HEK293 (cell line): ENCODE results near the gene SPATA24.
A peak's percentile ranks its signal among the peaks of the same experiment; 100 is the strongest.

Experiments used
- CTCF ChIA-PET: fragments of 350-600 bp; formaldehyde crosslinking; extraction: SDS; loops from one replicate; lab custom pipeline; 2021; ENCODE audit warnings: antibody characterized with exemption; lab: Yijun Ruan, JAX
- POLR2A ChIA-PET: fragments of 300-600 bp; formaldehyde crosslinking; extraction: SDS; loops from one replicate; lab custom pipeline; 2020; ENCODE audit warnings: antibody characterized with exemption, inconsistent platforms; lab: Yijun Ruan, JAX
- H3K27ac ChIP-seq: fragments of 200-500 bp; sonication (Bioruptor generic); 2 replicates; pipeline ENCODE4 v1.5.1; 2014; ENCODE audit warnings: low read depth, low read length, control low read depth, inconsistent platforms; ENCODE audit errors: extremely low read depth
- H3K36me3 ChIP-seq, 2 experiments: fragments of 200-500 bp in 1 of 2; sonication (Bioruptor generic) in 1 of 2; 1 replicate in 1 of 2; 2 replicates in 1 of 2; pipeline ENCODE4 v1.5.1; 2014 to 2017; ENCODE audit warnings: inconsistent platforms in 2 of 2, low read length in 2 of 2; ENCODE audit not compliant: control insufficient read depth in 2 of 2, insufficient read depth in 1 of 2
- H3K4me1 ChIP-seq: fragments of 200-500 bp; sonication (Bioruptor generic); 2 replicates; pipeline ENCODE4 v1.5.1; 2014; ENCODE audit warnings: mild to moderate bottlenecking, low read length, inconsistent platforms; ENCODE audit not compliant: control insufficient read depth, insufficient read depth
- H3K4me3 ChIP-seq: 2 replicates; pipeline ENCODE4 v1.5.1; 2011; ENCODE audit warnings: low read depth, mild to moderate bottlenecking, control low read depth, low read length, moderate library complexity
- H3K9me3 ChIP-seq: fragments of 200-500 bp; sonication (Bioruptor generic); 2 replicates; pipeline ENCODE4 v1.5.1; 2014; ENCODE audit warnings: low read depth, low read length, inconsistent platforms; ENCODE audit not compliant: control insufficient read depth, insufficient read depth
- ATF2 ChIP-seq: fragments of 450-650 bp; formaldehyde crosslinking; IDR thresholded peaks from 2 replicates; pipeline ENCODE4 v1.5.1; 2016; ENCODE audit warnings: missing biosample characterization, missing genetic modification characterization, low read depth
- KLF17 ChIP-seq: fragments of 450-650 bp; formaldehyde crosslinking; IDR thresholded peaks from 2 replicates; pipeline ENCODE4 v1.5.1; 2016; ENCODE audit warnings: missing biosample characterization, missing genetic modification characterization
- MEIS1 ChIP-seq: sonication (generic); formaldehyde crosslinking; IDR thresholded peaks from 2 replicates; pipeline ENCODE4 v1.8.1; 2022; ENCODE audit warnings: missing genetic modification reagents, mild to moderate bottlenecking, borderline replicate concordance
- SCRT1 ChIP-seq: fragments of 450-650 bp; formaldehyde crosslinking; IDR thresholded peaks from 2 replicates; pipeline ENCODE4 v1.5.1; 2016; ENCODE audit warnings: missing biosample characterization, missing genetic modification characterization, borderline replicate concordance
- SCRT2 ChIP-seq: fragments of 450-650 bp; formaldehyde crosslinking; IDR thresholded peaks from 2 replicates; pipeline ENCODE4 v1.5.1; 2016; ENCODE audit warnings: missing biosample characterization, missing genetic modification characterization
- ZBTB1 ChIP-seq: fragments of 450-650 bp; formaldehyde crosslinking; IDR thresholded peaks from 2 replicates; pipeline ENCODE4 v1.5.1; 2016; ENCODE audit warnings: missing biosample characterization, missing genetic modification characterization
- ZBTB11 ChIP-seq: fragments of 450-650 bp; formaldehyde crosslinking; conservative IDR thresholded peaks from 2 replicates; pipeline ENCODE4 v1.5.1; 2016; ENCODE audit warnings: low read depth, missing biosample characterization, missing genetic modification characterization
- ZEB2 ChIP-seq: fragments of 450-650 bp; formaldehyde crosslinking; IDR thresholded peaks from 2 replicates; pipeline ENCODE4 v1.5.1; 2016; ENCODE audit warnings: missing biosample characterization, missing genetic modification characterization
- ZFP3 ChIP-seq: fragments of 450-650 bp; formaldehyde crosslinking; IDR thresholded peaks from 2 replicates; pipeline ENCODE4 v1.5.1; 2016; ENCODE audit warnings: low read depth, missing biosample characterization, missing genetic modification characterization
- ZNF132 ChIP-seq: fragments of 450-650 bp; formaldehyde crosslinking; IDR thresholded peaks from 2 replicates; pipeline ENCODE4 v1.5.1; 2017; ENCODE audit warnings: missing biosample characterization, missing genetic modification characterization, borderline replicate concordance
- ZNF140 ChIP-seq: fragments of 450-650 bp; formaldehyde crosslinking; IDR thresholded peaks from 2 replicates; pipeline ENCODE4 v1.5.1; 2016; ENCODE audit warnings: missing biosample characterization, missing genetic modification characterization
- ZNF169 ChIP-seq: fragments of 450-650 bp; formaldehyde crosslinking; IDR thresholded peaks from 2 replicates; pipeline ENCODE4 v1.5.1; 2016; ENCODE audit warnings: missing biosample characterization, missing genetic modification characterization
- ZNF366 ChIP-seq: fragments of 450-650 bp; formaldehyde crosslinking; conservative IDR thresholded peaks from 2 replicates; pipeline ENCODE4 v1.5.1; 2016; ENCODE audit warnings: missing biosample characterization, missing genetic modification characterization
- ZNF449 ChIP-seq: fragments of 450-650 bp; formaldehyde crosslinking; IDR thresholded peaks from 2 replicates; pipeline ENCODE4 v1.5.1; 2017; ENCODE audit warnings: missing biosample characterization, mild to moderate bottlenecking, missing genetic modification characterization, moderate library complexity
- ZNF548 ChIP-seq: fragments of 450-650 bp; formaldehyde crosslinking; IDR thresholded peaks from 2 replicates; pipeline ENCODE4 v1.5.1; 2016; ENCODE audit warnings: missing biosample characterization, missing genetic modification characterization
- ZNF555 ChIP-seq: fragments of 450-650 bp; formaldehyde crosslinking; conservative IDR thresholded peaks from 2 replicates; pipeline ENCODE4 v1.5.1; 2017; ENCODE audit warnings: missing biosample characterization, mild to moderate bottlenecking, missing genetic modification characterization, inconsistent platforms
- ZNF585B ChIP-seq: fragments of 450-650 bp; formaldehyde crosslinking; IDR thresholded peaks from 2 replicates; pipeline ENCODE4 v1.5.1; 2016; ENCODE audit warnings: missing biosample characterization, missing genetic modification characterization

Gene SPATA24

GRCh38 chr5:139379626-139380449 lies 24.1 kb downstream of the SPATA24 start:
- Histone ChIP-seq H3K4me3 (no peak overlapping the region), H3K27ac (no peak overlapping the region), H3K4me1 (no peaks in the 10 kb centered on the region), H3K9me3 (no peaks in the 10 kb centered on the region), H3K36me3 (no peaks in the 10 kb centered on the region; a peak in 1 of 3 replicates)
- 0 out of 2 replicates have a peak, but pooled peaks have one; percentile 43 for TF ChIP-seq ZNF169 (tag by site-specific recombination)
- TF ChIP-seq ATF2 (tag by site-specific recombination) = no peak
- no peak for TF ChIP-seq ZFP3
- no peak for TF ChIP-seq ZBTB11 (tag by site-specific recombination)
- TF ChIP-seq MEIS1 (CRISPR knock-in tag) = no peak
- no peak for TF ChIP-seq ZBTB1 (tag by site-specific recombination)
- ChIA-PET CTCF (no interaction called here), POLR2A (no interaction called here)

- POLR2A ChIA-PET = no interaction called here
- no peaks in the 10 kb centered on the region for H3K9me3 ChIP-seq
- H3K36me3 ChIP-seq = peaks cover 0 to 7% of the 10 kb centered on the region in 2 experiments; a peak in 2 of 3 replicates
- CTCF ChIA-PET = interaction anchor here (1.2 kb wide), 2 partner anchors 11 to 12 kb away, joined by 3 to 4 read pairs; no protein-coding TSS in a partner anchor
- no peak for TF ChIP-seq ZEB2 (tag by site-specific recombination)
- TF ChIP-seq ZNF366 (tag by site-specific recombination) = no peak
- TF ChIP-seq SCRT1 (tag by site-specific recombination) = peak; percentile 90
- peak; percentile 95 for TF ChIP-seq SCRT2 (tag by site-specific recombination)
- TF ChIP-seq ZNF585B (tag by site-specific recombination) = no peak
- 0 out of 2 replicates have a peak overlapping the region, but pooled peaks have one; percentile 9 for H3K27ac ChIP-seq
- no peaks in the 10 kb centered on the region for H3K4me1 ChIP-seq
- H3K4me3 ChIP-seq = no peak overlapping the region
These were observed 24.9 kb downstream of the SPATA24 start for GRCh38 chr5:139378941-139379361.

GRCh38 chr5:139378101-139378825 lies 25.6 kb downstream of the SPATA24 start:
- Histone ChIP-seq H3K36me3 (peaks cover under 1 to 14% of the 10 kb centered on the region in 2 experiments; a peak in 2 of 3 replicates), H3K9me3 (no peaks in the 10 kb centered on the region), H3K4me1 (no peaks in the 10 kb centered on the region), H3K4me3 (no peak overlapping the region), H3K27ac (no peak overlapping the region)
- TF ChIP-seq ZNF548 (tag by site-specific recombination) (no peak), ZNF132 (tag by site-specific recombination) (no peak), ZNF140 (tag by site-specific recombination) (no peak), ZNF585B (tag by site-specific recombination) (no peak), ZNF555 (tag by site-specific recombination) (no peak), ZNF449 (no peak), KLF17 (tag by site-specific recombination) (no peak)
- ChIA-PET POLR2A (no interaction called here), CTCF (interaction anchor here (0.6 to 1.2 kb wide), 3 partner anchors 12 to 651 kb away, joined by 3 to 4 read pairs (median 3); no protein-coding TSS in a partner anchor)
